Fibroblast of lung (primary cell): ENCODE results near the gene SMIM45.

Experiments used
- DNase-seq, 2 donors: peaks; one replicate each; pipeline versions ENCODE4 v3.0.0 to v3.0.0-alpha.2; 2010; ENCODE audit warnings: low read depth in 2 of 2
- H2AFZ ChIP-seq: 2 replicates; pipeline ENCODE4 v1.5.1; 2012; ENCODE audit warnings: low read length, control low read depth, inconsistent platforms
- H3K27ac ChIP-seq: 2 replicates; pipeline ENCODE4 v1.5.1; 2011; ENCODE audit warnings: low read length, control low read depth; ENCODE audit not compliant: insufficient read depth
- H3K27me3 ChIP-seq: 2 replicates; pipeline ENCODE4 v1.5.1; 2011; ENCODE audit warnings: mild to moderate bottlenecking, low read length; ENCODE audit not compliant: control insufficient read depth, insufficient read depth
- H3K36me3 ChIP-seq: 2 replicates; pipeline ENCODE4 v1.5.1; 2011; ENCODE audit warnings: low read length; ENCODE audit not compliant: control insufficient read depth, insufficient read depth
- H3K4me1 ChIP-seq: 2 replicates; pipeline ENCODE4 v1.5.1; 2011; ENCODE audit warnings: low read length; ENCODE audit not compliant: control insufficient read depth, insufficient read depth; ENCODE audit errors: extremely low read depth
- H3K4me2 ChIP-seq: 2 replicates; pipeline ENCODE4 v1.5.1; 2011; ENCODE audit warnings: low read length, control low read depth; ENCODE audit not compliant: insufficient read depth; ENCODE audit errors: extremely low read depth
- H3K4me3 ChIP-seq, 4 experiments: fragments of 200-600 bp in 1 of 4; sonication (generic) in 1 of 4; replicated peaks in 1 of 4; 2 replicates each; pipeline ENCODE4 v1.5.1; 2011 to 2016; ENCODE audit warnings: low read length in 4 of 4, low read depth in 3 of 4, mild to moderate bottlenecking in 3 of 4, control low read depth in 2 of 4, inconsistent platforms in 1 of 4, mixed read lengths in 1 of 4; ENCODE audit not compliant: insufficient read depth in 1 of 4; ENCODE audit errors: control extremely low read depth in 1 of 4
- H3K79me2 ChIP-seq: 2 replicates; pipeline ENCODE4 v1.5.1; 2012; ENCODE audit warnings: mild to moderate bottlenecking, low read length, inconsistent platforms; ENCODE audit not compliant: control insufficient read depth, insufficient read depth
- H3K9ac ChIP-seq: 2 replicates; pipeline ENCODE4 v1.5.1; 2011; ENCODE audit warnings: mild to moderate bottlenecking, low read length, control low read depth; ENCODE audit not compliant: insufficient read depth
- H3K9me3 ChIP-seq: 2 replicates; pipeline ENCODE4 v1.5.1; 2012; ENCODE audit warnings: low read depth, low read length; ENCODE audit not compliant: control insufficient read depth, insufficient read depth
- H4K20me1 ChIP-seq: 2 replicates; pipeline ENCODE4 v1.5.1; 2011; ENCODE audit warnings: low read length; ENCODE audit not compliant: control insufficient read depth, insufficient read depth; ENCODE audit errors: extremely low read depth
- CTCF ChIP-seq, 2 donors: IDR thresholded peaks in 1 of 2; conservative IDR thresholded peaks in 1 of 2; 1 replicate in 1 of 2; 2 replicates in 1 of 2; pipeline ENCODE4 v1.5.1; 2011 to 2012; ENCODE audit warnings: low read length in 2 of 2, control low read depth in 1 of 2, inconsistent platforms in 1 of 2, low read depth in 1 of 2, mild to moderate bottlenecking in 1 of 2
- EZH2 ChIP-seq: IDR thresholded peaks from 2 replicates; pipeline ENCODE4 v1.5.1; 2012; ENCODE audit warnings: low read length, control low read depth, mild to moderate bottlenecking; ENCODE audit errors: missing control alignments

SMIM45 gene

GRCh38 chr22:41910050-41911000 is 41.6 kb upstream of the SMIM45 start:
- H3K9ac ChIP-seq: peak overlapping the region; percentile 4
- H2AFZ ChIP-seq: no peak overlapping the region
- H3K9me3 ChIP-seq: no peaks in the 10 kb centered on the region
- no peaks in the 10 kb centered on the region for H4K20me1 ChIP-seq
- no peaks in the 10 kb centered on the region for H3K4me1 ChIP-seq
- peak overlapping the region in 1 of 4 experiments; percentile 38 for H3K4me3 ChIP-seq
- peak overlapping the region; percentile 58 for H3K4me2 ChIP-seq
- no peaks in the 10 kb centered on the region for H3K79me2 ChIP-seq
- peaks cover 42% of the 10 kb centered on the region for H3K27me3 ChIP-seq
- peak in 1 of 2 donors; percentile 10 for DNase-seq
- H3K27ac ChIP-seq: no peak overlapping the region
- H3K36me3 ChIP-seq: peaks cover 6% of the 10 kb centered on the region
- TF ChIP-seq EZH2: peak; percentile 95
- TF ChIP-seq CTCF (conservative IDR thresholded peaks at IDR 0.05 in 1 of 2, IDR thresholded peaks at IDR 0.05 in 1 of 2; ENCODE audit: low read depth in 1 of 2, low read length in 2 of 2): no peak

GRCh38 chr22:41911001-41911611 is 40.8 kb upstream of the SMIM45 start:
- no peaks in the 10 kb centered on the region for H3K79me2 ChIP-seq
- H3K36me3 ChIP-seq: peaks cover 6% of the 10 kb centered on the region
- H2AFZ ChIP-seq: no peak overlapping the region
- peak overlapping the region; percentile 4 for H3K9ac ChIP-seq
- H3K4me1 ChIP-seq: no peaks in the 10 kb centered on the region
- DNase-seq: no peak
- no peak for TF ChIP-seq CTCF (conservative IDR thresholded peaks at IDR 0.05 in 1 of 2, IDR thresholded peaks at IDR 0.05 in 1 of 2; ENCODE audit: low read depth in 1 of 2, low read length in 2 of 2)
- TF ChIP-seq EZH2: peak; percentile 73
- peak overlapping the region; percentile 58 for H3K4me2 ChIP-seq
- H3K4me3 ChIP-seq: peak overlapping the region in 1 of 4 experiments; percentile 38
- H3K27ac ChIP-seq: no peak overlapping the region
- no peaks in the 10 kb centered on the region for H3K9me3 ChIP-seq
- H3K27me3 ChIP-seq: peaks cover 50% of the 10 kb centered on the region
- no peaks in the 10 kb centered on the region for H4K20me1 ChIP-seq

- no peak overlapping the region for H3K9ac ChIP-seq
- H3K9me3 ChIP-seq: no peaks in the 10 kb centered on the region
- no peaks in the 10 kb centered on the region for H3K79me2 ChIP-seq
- no peaks in the 10 kb centered on the region for H4K20me1 ChIP-seq
- no peaks in the 10 kb centered on the region for H3K4me1 ChIP-seq
- no peak overlapping the region for H3K4me2 ChIP-seq
- H3K27me3 ChIP-seq: peaks cover 54% of the 10 kb centered on the region
- no peak for DNase-seq
- peaks cover 2% of the 10 kb centered on the region for H3K36me3 ChIP-seq
- TF ChIP-seq CTCF (conservative IDR thresholded peaks at IDR 0.05 in 1 of 2, IDR thresholded peaks at IDR 0.05 in 1 of 2; ENCODE audit: low read depth in 1 of 2, low read length in 2 of 2) (no peak), EZH2 (peak; percentile 9)
- H2AFZ ChIP-seq: no peak overlapping the region
- H3K27ac ChIP-seq: no peak overlapping the region
- H3K4me3 ChIP-seq: no peak overlapping the region
Measured at GRCh38 chr22:41912338-41913039, 39.5 kb upstream of the SMIM45 start.
